B cell (primary cell): ENCODE data around the gene SLC9A9. TPM values are rescaled to one million over a fixed set of nuclear protein-coding genes. Genes with fewer than 3 reads are reported as not detected.

ENCODE experiments used
- ATAC-seq: fragments of 200-7000 bp; cut with Tn5 transposase; one replicate; pipeline ENCODE4 v1.10.0; 2021; ENCODE audit warnings: low read depth, mild to moderate bottlenecking, moderate number of reproducible peaks, moderate library complexity
- CTCF ChIA-PET: fragments of 350-600 bp; sonication (Branson Sonifier 250); formaldehyde crosslinking; loops from one replicate; lab custom pipeline; 2021; ENCODE audit warnings: antibody characterized with exemption, inconsistent platforms; lab: Charles Lee
- POLR2A ChIA-PET: fragments of 350-600 bp; sonication (Branson Sonifier 250); formaldehyde crosslinking; loops from one replicate; lab custom pipeline; 2021; ENCODE audit warnings: antibody characterized with exemption; lab: Charles Lee
- DNase-seq: peaks from one replicate; pipeline ENCODE4 v3.0.0; 2013
- H2AFZ ChIP-seq: 2 replicates; pipeline ENCODE4 v1.6.1; 2012; ENCODE audit warnings: mild to moderate bottlenecking, low read depth, low read length; ENCODE audit not compliant: insufficient read depth, poor library complexity, severe bottlenecking
- H3K27ac ChIP-seq, 2 donors: 1 replicate in 1 of 2; 2 replicates in 1 of 2; pipeline ENCODE4 v1.5.1; 2012 to 2013; ENCODE audit warnings: low read length in 2 of 2, mild to moderate bottlenecking in 2 of 2, moderate library complexity in 1 of 2
- H3K27me3 ChIP-seq, 4 experiments: fragments of 200-600 bp in 1 of 4; sonication (generic) in 1 of 4; replicated peaks in 1 of 4; 1 replicate in 2 of 4; 2 replicates in 2 of 4; pipeline versions ENCODE4 v1.6.1 to v1.7.0; 2013 to 2016; ENCODE audit warnings: low read length in 3 of 4, mild to moderate bottlenecking in 2 of 4, mixed read lengths in 1 of 4, moderate library complexity in 1 of 4; ENCODE audit not compliant: insufficient read depth in 4 of 4, control insufficient read depth in 3 of 4; ENCODE audit errors: control extremely low read depth in 1 of 4
- H3K36me3 ChIP-seq, 2 experiments: replicated peaks in 1 of 2; 1 replicate in 1 of 2; 2 replicates in 1 of 2; pipeline versions ENCODE4 v1.6.1 to v1.7.1; 2013; ENCODE audit warnings: low read length in 1 of 2; ENCODE audit not compliant: insufficient read depth in 2 of 2, control insufficient read depth in 1 of 2; ENCODE audit errors: control extremely low read depth in 1 of 2, extremely low read depth in 1 of 2
- H3K4me1 ChIP-seq, 2 donors: fragments of 200-600 bp in 1 of 2; sonication (generic) in 1 of 2; 1 replicate in 1 of 2; 2 replicates in 1 of 2; pipeline versions ENCODE4 v1.5.1 to v1.6.1; 2013 to 2017; ENCODE audit warnings: low read length in 2 of 2; ENCODE audit not compliant: control insufficient read depth in 2 of 2, insufficient read depth in 2 of 2
- H3K4me2 ChIP-seq: replicated peaks from 2 replicates; pipeline ENCODE3; 2012; ENCODE audit warnings: mild to moderate bottlenecking, low read depth, low read length; ENCODE audit not compliant: poor library complexity, severe bottlenecking
- H3K4me3 ChIP-seq, 5 experiments: fragments of 200-600 bp in 1 of 5; sonication (generic) in 1 of 5; 1 replicate in 3 of 5; 2 replicates in 2 of 5; pipeline versions ENCODE4 v1.5.1 to v1.7.0; 2011 to 2016; ENCODE audit warnings: low read length in 4 of 5, mild to moderate bottlenecking in 4 of 5, low read depth in 2 of 5, control low read depth in 1 of 5, moderate library complexity in 1 of 5; ENCODE audit not compliant: insufficient read depth in 1 of 5; ENCODE audit errors: control extremely low read depth in 1 of 5, extremely low read depth in 1 of 5
- H3K79me2 ChIP-seq: fragments of 200-600 bp; sonication (generic); one replicate; pipeline ENCODE4 v1.6.0; 2016; ENCODE audit warnings: low read length; ENCODE audit not compliant: control insufficient read depth, insufficient read depth
- H3K9ac ChIP-seq: fragments of 200-600 bp; sonication (generic); 2 replicates; pipeline ENCODE4 v1.6.1; 2017; ENCODE audit warnings: mild to moderate bottlenecking, low read length, moderate library complexity
- H3K9me3 ChIP-seq, 3 donors: one replicate each; pipeline versions ENCODE4 v1.6.1 to v1.7.1; 2013; ENCODE audit warnings: low read length in 2 of 3; ENCODE audit not compliant: control insufficient read depth in 2 of 3, insufficient read depth in 1 of 3; ENCODE audit errors: control extremely low read depth in 1 of 3
- H4K20me1 ChIP-seq: 2 replicates; pipeline ENCODE4 v1.6.0; 2012; ENCODE audit warnings: mild to moderate bottlenecking, low read length; ENCODE audit not compliant: insufficient read depth, control insufficient read depth, poor library complexity, severe bottlenecking
- H3K27ac Mint-ChIP-seq: one replicate; pipeline ENCODE4 v1.8.0; 2021; ENCODE audit warnings: mixed read lengths
- H3K27me3 Mint-ChIP-seq: one replicate; pipeline ENCODE4 v1.8.0; 2021; ENCODE audit warnings: mixed read lengths
- H3K4me1 Mint-ChIP-seq: one replicate; pipeline ENCODE4 v1.8.0; 2021; ENCODE audit warnings: mixed read lengths
- H3K4me3 Mint-ChIP-seq: one replicate; pipeline ENCODE4 v1.8.0; 2021; ENCODE audit warnings: mixed read lengths
- H3K9me3 Mint-ChIP-seq: one replicate; pipeline ENCODE4 v1.8.0; 2022; ENCODE audit warnings: mixed read lengths; ENCODE audit not compliant: insufficient read depth
- CTCF ChIP-seq: fragments of 200-600 bp; IDR thresholded peaks from one replicate; pipeline ENCODE4 v1.8.0; 2022; ENCODE audit warnings: antibody characterized with exemption, mild to moderate bottlenecking
- EZH2 ChIP-seq: IDR thresholded peaks from 2 replicates; pipeline ENCODE4 v1.6.1; 2012; ENCODE audit warnings: borderline replicate concordance, low read depth, mild to moderate bottlenecking, moderate library complexity, low read length; ENCODE audit not compliant: insufficient read depth, poor library complexity, severe bottlenecking
- WGBS: methylation state at CpG from one replicate; pipeline ENCODE4 v1.1.5; 2013; ENCODE audit warnings: missing lambda C conversion rate; ENCODE audit not compliant: insufficient coverage; 5-methylcytosine and 5-hydroxymethylcytosine counted together
- intact Hi-C: fragments of 100-400 bp; cut with micrococcal nuclease; formaldehyde crosslinking; loops from one replicate; pipeline ENCODE4 v1.10.0; 2022
- polyA plus RNA-seq: library from polyadenylated mRNA; depleted of rRNA; stranded (reverse); fragments of >200 nt; gene quantifications from 2 replicates; pipeline ENCODE4 v1.2.3, GENCODE V29; 2012
- total RNA-seq, 2 donors: library from RNA; stranded (reverse); fragments of 120-200 nt in 1 of 2; gene quantifications; 1 replicate in 1 of 2; 2 replicates in 1 of 2; pipeline versions ENCODE4 v1.2.3 to v1.2.4, GENCODE V29; 2013 to 2022

The SLC9A9 gene
- total and polyA plus RNA-seq, 2 donors (not counting 1 experiment from before 2014, with no cell fraction given): 7.7 to 17.3 TPM

- Histone ChIP-seq H2AFZ (no peak overlapping the region), H3K4me3 (no peak overlapping the region), H3K79me2 (no peaks in the 10 kb centered on the region), H3K4me2 (no peak overlapping the region), H3K4me1 (peaks cover 0 to 8% of the 10 kb centered on the region in 2 donors), H3K36me3 (peaks cover 0 to 4% of the 10 kb centered on the region in 2 experiments), H3K27ac (no peak overlapping the region), H3K9me3 (no peaks in the 10 kb centered on the region), H3K9ac (no peak overlapping the region), H4K20me1 (no peaks in the 10 kb centered on the region), H3K27me3 (no peaks in the 10 kb centered on the region)
- Mint-ChIP-seq H3K27me3 (no peaks in the 10 kb centered on the region), H3K27ac (no peak overlapping the region), H3K4me1 (peaks cover 3% of the 10 kb centered on the region), H3K4me3 (no peak overlapping the region), H3K9me3 (no peaks in the 10 kb centered on the region)
- DNase-seq (no peak), ATAC-seq (no peak)
- CTCF ChIA-PET: no interaction called here
- POLR2A ChIA-PET: no interaction called here
- 86% methylated on average over 1 of the region's 2 CpGs for WGBS
- TF ChIP-seq CTCF (no peak), EZH2 (no peak)
- intact Hi-C loops: no loop called here
Observed at GRCh38 chr3:143261848-143262247, 586.4 kb downstream of the SLC9A9 start.

GRCh38 chr3:143258692-143259091 lies 589.6 kb downstream of the SLC9A9 start:
- H3K79me2 ChIP-seq: no peaks in the 10 kb centered on the region
- no peak overlapping the region for H3K4me3 Mint-ChIP-seq
- CTCF ChIA-PET: no interaction called here
- no peak overlapping the region for H3K27ac Mint-ChIP-seq
- DNase-seq (no peak), ATAC-seq (no peak)
- H3K4me1 ChIP-seq: peaks cover 0 to under 1% of the 10 kb centered on the region in 2 donors
- H3K27me3 ChIP-seq: no peaks in the 10 kb centered on the region
- intact Hi-C loops: no loop called here
- TF ChIP-seq CTCF: no peak
- TF ChIP-seq EZH2: no peak
- no peaks in the 10 kb centered on the region for H3K4me1 Mint-ChIP-seq
- H3K9me3 Mint-ChIP-seq: no peaks in the 10 kb centered on the region
- H4K20me1 ChIP-seq: no peaks in the 10 kb centered on the region
- no peak overlapping the region for H3K4me2 ChIP-seq
- no CpG with 5 or more reads among the region's 4 CpGs for WGBS
- H3K27ac ChIP-seq: no peak overlapping the region
- H2AFZ ChIP-seq: no peak overlapping the region
- H3K9ac ChIP-seq: no peak overlapping the region
- POLR2A ChIA-PET: no interaction called here
- no peaks in the 10 kb centered on the region for H3K9me3 ChIP-seq
- no peaks in the 10 kb centered on the region for H3K36me3 ChIP-seq
- no peaks in the 10 kb centered on the region for H3K27me3 Mint-ChIP-seq
- H3K4me3 ChIP-seq: no peak overlapping the region
